ENCODE data around the gene OR56A3. TPM values are rescaled to one million over a fixed set of nuclear protein-coding genes. Genes with fewer than 3 reads are reported as not detected.

OR56A3 gene
- total RNA-seq, 1 donor from 2014 or later = not detected

DNA sequence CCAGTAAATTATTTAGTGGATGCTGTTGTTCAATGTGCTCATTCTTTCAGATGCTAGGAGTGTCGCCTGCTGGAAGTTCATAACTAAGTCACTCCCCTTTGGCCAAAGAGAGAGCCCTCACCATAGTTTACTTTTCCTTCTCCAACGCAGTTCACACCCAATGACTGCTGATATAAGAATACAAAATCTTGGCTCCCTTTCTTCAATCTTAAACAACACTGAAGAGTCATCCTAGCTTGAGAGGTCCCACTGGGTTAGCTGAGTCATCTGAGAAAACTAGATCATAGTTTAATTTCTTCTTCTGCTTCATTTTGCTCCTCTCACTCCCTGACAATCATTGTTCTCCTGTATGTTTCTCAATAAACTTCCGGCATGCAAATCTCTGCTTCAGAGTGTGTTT is 50.1 kb downstream of the OR56A3 start:
- POLR2A ChIA-PET = no interaction called here
- no peak for TF ChIP-seq CTCF (IDR thresholded peaks at IDR 0.05)
- CTCF ChIA-PET = interaction anchor here (0.7 to 1.6 kb wide), 3 partner anchors 325 to 387 kb away, joined by 3 read pairs; no protein-coding TSS in a partner anchor

DNA sequence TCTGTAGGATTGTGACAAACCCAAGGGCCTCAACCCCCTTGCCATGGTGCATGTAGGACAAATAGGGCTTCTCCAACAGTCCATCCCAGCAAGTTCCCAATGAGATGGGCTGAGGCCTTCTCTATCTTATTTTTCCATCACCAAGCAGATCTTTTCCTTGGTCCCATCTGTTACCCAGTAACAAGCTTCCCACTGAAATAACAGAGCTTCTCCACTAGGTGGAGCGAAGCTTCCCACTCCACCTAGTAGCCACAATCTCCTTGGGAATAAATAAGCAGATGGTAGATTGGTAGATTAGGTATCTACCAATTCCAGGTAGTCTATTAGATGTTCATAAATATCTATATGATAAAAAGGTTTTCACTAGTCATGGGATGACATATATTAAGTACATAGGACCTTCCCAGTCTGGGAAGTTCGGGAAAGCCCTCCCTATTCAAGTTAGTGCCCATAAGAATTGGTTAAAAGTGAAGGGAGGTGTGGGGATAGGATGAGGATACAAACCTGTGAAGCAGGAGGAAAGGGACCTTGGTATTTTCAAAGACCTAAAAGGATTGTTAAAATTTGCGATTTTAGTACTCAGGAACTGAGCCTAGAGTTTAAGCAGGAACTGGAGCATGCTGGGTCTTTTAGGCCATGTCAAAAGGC is 50.7 kb downstream of the OR56A3 start:
- ATAC-seq (ENCODE audit: low read depth) = no peak
- Mint-ChIP-seq H3K36me3 (ENCODE audit: low read depth) (no peaks in the 10 kb centered on the region), H3K27ac (no peak overlapping the region), H3K9me3 (no peaks in the 10 kb centered on the region), H3K27me3 (peaks cover 3% of the 10 kb centered on the region), H3K4me3 (no peak overlapping the region), H3K4me1 (no peaks in the 10 kb centered on the region)
- intact Hi-C loops (cut with micrococcal nuclease) = loop anchor here (1.0 kb wide), 1 partner anchor 361 kb away; no protein-coding TSS in a partner anchor
- ChIA-PET POLR2A (no interaction called here), CTCF (interaction anchor here (0.7 to 1.6 kb wide), 3 partner anchors 324 to 387 kb away, joined by 3 read pairs; no protein-coding TSS in a partner anchor)
- TF ChIP-seq CTCF (IDR thresholded peaks at IDR 0.05) = no peak
- DNase-seq = no peak

More for the DNA sequence above, 50.1 kb downstream of the OR56A3 start:
- Mint-ChIP-seq H3K36me3 (ENCODE audit: low read depth) (no peaks in the 10 kb centered on the region), H3K4me1 (no peaks in the 10 kb centered on the region), H3K27me3 (peaks cover 3% of the 10 kb centered on the region), H3K9me3 (no peaks in the 10 kb centered on the region), H3K27ac (no peak overlapping the region), H3K4me3 (no peak overlapping the region)
- ATAC-seq (ENCODE audit: low read depth) (no peak), DNase-seq (no peak)
- intact Hi-C loops (cut with micrococcal nuclease) = loop anchor here (1.0 kb wide), 1 partner anchor 361 kb away; no protein-coding TSS in a partner anchor

DNA sequence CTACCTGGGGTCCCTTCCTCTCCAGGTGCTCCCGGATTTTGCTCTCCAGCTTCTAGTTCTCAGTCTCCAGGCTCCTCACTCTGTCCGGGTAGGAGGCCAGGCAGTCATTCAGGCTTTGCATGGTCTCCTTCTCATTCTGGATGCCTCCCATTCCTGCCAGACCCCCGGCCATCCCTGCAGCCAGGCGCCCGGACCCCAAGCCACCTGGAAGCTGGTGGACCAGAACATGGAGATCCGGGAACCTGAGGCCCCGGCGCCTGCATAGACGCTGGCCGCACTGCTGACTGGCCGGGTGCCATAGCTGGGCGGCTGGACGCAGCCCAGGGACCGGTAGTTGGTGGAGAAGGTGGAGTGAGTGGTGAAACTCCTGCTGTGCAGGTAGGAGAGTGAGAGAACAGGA is 52.7 kb downstream of the OR56A3 start:
- H3K36me3 Mint-ChIP-seq (ENCODE audit: low read depth) = no peaks in the 10 kb centered on the region
- ATAC-seq (ENCODE audit: low read depth) (no peak), DNase-seq (no peak)
- no peak for TF ChIP-seq CTCF (IDR thresholded peaks at IDR 0.05)
- H3K4me1 Mint-ChIP-seq = no peaks in the 10 kb centered on the region
- intact Hi-C loops (cut with micrococcal nuclease) = no loop called here
- H3K27me3 Mint-ChIP-seq = peaks cover 7% of the 10 kb centered on the region
- ChIA-PET POLR2A (no interaction called here), CTCF (no interaction called here)
- H3K4me3 Mint-ChIP-seq = no peak overlapping the region
- no peaks in the 10 kb centered on the region for H3K9me3 Mint-ChIP-seq
- no peak overlapping the region for H3K27ac Mint-ChIP-seq

Other genes starting within 250 kb of the OR56A3 start
- gene OR56B1, start 205.8 kb upstream of the OR56A3 start, total RNA-seq = 0.64 and 0.84 TPM in 2 replicates
- gene OR52N4, start 188.0 kb upstream of the OR56A3 start, total RNA-seq = 1.1 and 2.2 TPM in 2 replicates
- gene OR52N5, start 158.9 kb upstream of the OR56A3 start, total RNA-seq = not detected in 2 replicates
- gene OR52N1, start 151.0 kb upstream of the OR56A3 start, total RNA-seq = not detected in 2 replicates
- gene OR52N2, start 133.3 kb upstream of the OR56A3 start, total RNA-seq = not detected in 2 replicates
- gene OR52E6, start 100.4 kb upstream of the OR56A3 start, total RNA-seq = not detected in 2 replicates
- gene OR52E8, start 84.6 kb upstream of the OR56A3 start, total RNA-seq = not detected in 2 replicates
- gene OR52E4, start 61.6 kb upstream of the OR56A3 start, total RNA-seq = not detected in 2 replicates
- not detected in 2 replicates for gene OR52E5, start 49.0 kb upstream of the OR56A3 start, total RNA-seq
- gene OR56A5, start 26.2 kb downstream of the OR56A3 start, total RNA-seq = not detected in 2 replicates
- gene OR52L1, start 44.7 kb downstream of the OR56A3 start, total RNA-seq = not detected in 2 replicates
- not detected in 2 replicates for gene OR56A4, start 64.7 kb downstream of the OR56A3 start, total RNA-seq
- gene OR56A1, start 88.5 kb downstream of the OR56A3 start, total RNA-seq = not detected in 2 replicates
- not detected in 2 replicates for gene OR56B4, start 165.4 kb downstream of the OR56A3 start, total RNA-seq
- not detected in 2 replicates for gene OR52B2, start 228.1 kb downstream of the OR56A3 start, total RNA-seq

Data from activated B cell treated with CpG ODN at 0.5 μM for 24 hours (primary cell).